Ascending aorta (tissue), 2 donors: ENCODE results near the gene SLC46A1. TPM values are rescaled to one million over a fixed set of nuclear protein-coding genes. Genes with fewer than 3 reads are reported as not detected.

Source experiments
- DNase-seq, 2 donors: peaks; one replicate each; pipeline ENCODE4 v3.0.0-alpha.2; 2019; ENCODE audit warnings: low spot score in 2 of 2
- H3K27ac ChIP-seq, 2 donors: fragments of 200-600 bp; sonication (generic); one replicate each; pipeline ENCODE4 v1.5.1; 2016 to 2017; ENCODE audit warnings: mild to moderate bottlenecking in 1 of 2
- H3K27me3 ChIP-seq: fragments of 200-600 bp; sonication (generic); one replicate; pipeline ENCODE4 v1.5.1; 2017
- H3K36me3 ChIP-seq, 2 donors: fragments of 200-600 bp; sonication (generic); one replicate each; pipeline ENCODE4 v1.5.1; 2016
- H3K4me1 ChIP-seq, 2 donors: fragments of 200-600 bp; sonication (generic); one replicate each; pipeline ENCODE4 v1.5.1; 2016 to 2017; ENCODE audit warnings: mild to moderate bottlenecking in 1 of 2
- H3K4me3 ChIP-seq, 2 donors: fragments of 200-600 bp; sonication (generic); one replicate each; pipeline ENCODE4 v1.5.1; 2016 to 2017; ENCODE audit warnings: mild to moderate bottlenecking in 1 of 2
- H3K9me3 ChIP-seq, 2 donors: fragments of 200-600 bp; sonication (generic); one replicate each; pipeline ENCODE4 v1.5.1; 2016
- CTCF ChIP-seq, 3 experiments: fragments of 200-600 bp in 2 of 3; fragments of 450-650 bp in 1 of 3; sonication (generic) in 2 of 3; IDR thresholded peaks; one replicate each; pipeline ENCODE4 v1.5.1; 2016 to 2019; ENCODE audit warnings: antibody characterized with exemption in 3 of 3, mild to moderate bottlenecking in 1 of 3, moderate library complexity in 1 of 3
- intact Hi-C: fragments of 100-400 bp; cut with DNase I; formaldehyde crosslinking; loops from one replicate; pipeline ENCODE4 v1.15.1; 2023
- total RNA-seq: library from RNA; depleted of rRNA; stranded (reverse); fragments of >200 nt; gene quantifications from one replicate; pipeline ENCODE4 v1.1.0, GENCODE V29; 2016

Gene SLC46A1
- total RNA-seq, 1 donor from 2014 or later: 9.7 TPM

GRCh38 chr17:28388106-28388505, 17.9 kb downstream of the SLC46A1 start:
- Histone ChIP-seq H3K4me1 (no peaks in the 10 kb centered on the region), H3K27ac (no peak overlapping the region), H3K27me3 (no peaks in the 10 kb centered on the region), H3K4me3 (no peak overlapping the region), H3K9me3 (no peaks in the 10 kb centered on the region), H3K36me3 (peaks cover 53 to 55% of the 10 kb centered on the region in 2 donors)
- intact Hi-C loops: no loop called here
- DNase-seq: peak in 1 of 2 donors; percentile 5
- TF ChIP-seq CTCF (IDR thresholded peaks at IDR 0.05): no peak

- intact Hi-C loops: no loop called here
- H3K9me3 ChIP-seq: no peaks in the 10 kb centered on the region
Measured at GRCh38 chr17:28386391-28386790, 19.6 kb downstream of the SLC46A1 start.

GRCh38 chr17:28385406-28385805, 20.6 kb downstream of the SLC46A1 start:
- TF ChIP-seq CTCF (IDR thresholded peaks at IDR 0.05): no peak
- Histone ChIP-seq H3K27ac (no peak overlapping the region), H3K36me3 (peaks cover 33 to 39% of the 10 kb centered on the region in 2 donors), H3K4me1 (no peaks in the 10 kb centered on the region), H3K27me3 (no peaks in the 10 kb centered on the region), H3K4me3 (peak overlapping the region in 1 of 2 donors; percentile 60), H3K9me3 (no peaks in the 10 kb centered on the region)
- peak in 1 of 2 donors; percentile 1 for DNase-seq
- intact Hi-C loops: no loop called here

More at GRCh38 chr17:28386391-28386790, 19.6 kb downstream of the SLC46A1 start:
- Histone ChIP-seq H3K4me3 (no peak overlapping the region), H3K36me3 (peaks cover 41 to 46% of the 10 kb centered on the region in 2 donors), H3K27me3 (no peaks in the 10 kb centered on the region), H3K4me1 (no peaks in the 10 kb centered on the region), H3K27ac (no peak overlapping the region)
- no peak for TF ChIP-seq CTCF (IDR thresholded peaks at IDR 0.05)
- no peak for DNase-seq

- H3K36me3 ChIP-seq: peaks cover 32 to 35% of the 10 kb centered on the region in 2 donors
- DNase-seq: no peak
- H3K9me3 ChIP-seq: no peaks in the 10 kb centered on the region
- no peaks in the 10 kb centered on the region for H3K27me3 ChIP-seq
- H3K4me3 ChIP-seq: peak overlapping the region; percentile 27 to 60
- H3K27ac ChIP-seq: no peak overlapping the region
- intact Hi-C loops: no loop called here
- no peak for TF ChIP-seq CTCF (IDR thresholded peaks at IDR 0.05)
- H3K4me1 ChIP-seq: no peaks in the 10 kb centered on the region
Measured at GRCh38 chr17:28385037-28385400, 21.0 kb downstream of the SLC46A1 start.

- TF ChIP-seq CTCF (IDR thresholded peaks at IDR 0.05): no peak
- H3K4me3 ChIP-seq: peak overlapping the region; percentile 27 to 60
- H3K4me1 ChIP-seq: no peaks in the 10 kb centered on the region
- H3K27me3 ChIP-seq: no peaks in the 10 kb centered on the region
- intact Hi-C loops: no loop called here
- peak in 1 of 2 donors; percentile 12 for DNase-seq
- no peaks in the 10 kb centered on the region for H3K9me3 ChIP-seq
- H3K27ac ChIP-seq: no peak overlapping the region
- peaks cover 27 to 29% of the 10 kb centered on the region in 2 donors for H3K36me3 ChIP-seq
Measured at GRCh38 chr17:28384281-28385036, 21.6 kb downstream of the SLC46A1 start.
